GM19025 (cell line): ENCODE results near the gene DEK.
"Not testable (repeated sequence)": the region's sequence is repeated elsewhere in the genome, so short reads cannot be mapped to it uniquely, and the experiment has no call there.

Experiments used
- ATAC-seq: cut with Tn5 transposase; IDR thresholded peaks from one replicate; pipeline ENCODE4 v1.9.1; 2021; ENCODE audit warnings: mild to moderate bottlenecking, low read depth, moderate library complexity; ENCODE audit not compliant: unreplicated experiment

The DEK gene

GRCh38 chr6:18207949-18208348 lies 56.4 kb downstream of the DEK start:
- ATAC-seq: no peak

GRCh38 chr6:18207438-18207837 lies 56.9 kb downstream of the DEK start:
- ATAC-seq: no peak

GRCh38 chr6:18206591-18206990 lies 57.7 kb downstream of the DEK start:
- no peak for ATAC-seq

DNA sequence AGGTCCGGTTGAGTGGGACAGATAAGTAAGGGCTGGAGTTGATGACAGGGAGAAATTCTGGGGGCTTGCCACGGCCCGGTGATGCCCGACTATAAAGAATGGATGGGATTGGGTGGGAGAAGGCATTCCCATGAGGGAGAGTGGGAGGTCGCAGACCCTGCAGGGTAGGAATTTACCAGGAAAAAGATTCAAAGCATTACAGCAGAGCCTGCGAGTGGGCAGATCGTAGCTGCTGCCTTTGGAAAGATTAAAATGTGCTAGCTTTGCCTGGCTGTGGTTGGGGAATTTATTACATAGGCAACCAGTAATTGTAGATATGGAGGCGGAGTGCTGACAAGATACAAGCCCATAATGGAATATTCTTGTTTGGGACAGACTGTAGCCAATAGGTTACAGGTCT lies 59.6 kb downstream of the DEK start:
- no peak for ATAC-seq

DNA sequence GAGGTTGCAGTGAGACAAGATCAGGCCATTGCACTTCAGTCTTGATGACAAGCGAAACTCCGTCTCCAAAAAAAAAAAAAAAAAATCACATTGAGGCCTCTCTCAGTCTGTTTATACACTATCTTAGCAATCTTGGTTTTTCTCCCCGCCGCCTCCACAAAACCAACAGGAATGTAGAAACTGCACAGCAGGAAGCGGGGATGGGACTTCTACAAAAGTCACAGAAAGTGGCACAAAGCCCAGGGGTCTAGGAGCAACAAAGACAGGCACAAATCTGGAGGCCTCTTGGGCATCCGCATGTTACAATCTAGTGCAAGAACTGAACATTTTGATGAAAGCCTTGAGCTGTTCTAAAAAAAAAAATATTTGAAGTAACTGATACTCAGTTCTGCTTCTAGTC lies 60.5 kb downstream of the DEK start:
- ATAC-seq: no peak

DNA sequence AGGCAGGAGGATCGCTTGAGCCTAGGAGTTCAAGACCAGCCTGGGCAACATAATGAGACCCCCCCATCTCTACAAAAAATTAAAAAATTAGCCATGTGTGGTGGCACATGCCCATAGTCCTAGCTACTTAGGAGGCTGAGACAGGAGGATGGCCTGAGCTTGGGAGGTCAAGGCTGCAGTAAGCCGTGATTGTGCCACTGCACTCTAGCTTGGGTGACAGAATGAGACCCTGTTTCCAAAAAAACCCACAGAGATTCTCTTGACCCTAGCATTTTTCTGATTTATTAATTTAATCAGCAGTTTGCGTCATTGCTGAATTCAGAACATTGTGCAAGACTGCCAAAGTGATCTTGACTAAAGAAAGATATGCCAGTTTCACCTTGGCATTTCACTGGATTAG lies 72.3 kb downstream of the DEK start:
- no peak for ATAC-seq

GRCh38 chr6:18189196-18189595 lies 75.1 kb downstream of the DEK start:
- no peak for ATAC-seq

DNA sequence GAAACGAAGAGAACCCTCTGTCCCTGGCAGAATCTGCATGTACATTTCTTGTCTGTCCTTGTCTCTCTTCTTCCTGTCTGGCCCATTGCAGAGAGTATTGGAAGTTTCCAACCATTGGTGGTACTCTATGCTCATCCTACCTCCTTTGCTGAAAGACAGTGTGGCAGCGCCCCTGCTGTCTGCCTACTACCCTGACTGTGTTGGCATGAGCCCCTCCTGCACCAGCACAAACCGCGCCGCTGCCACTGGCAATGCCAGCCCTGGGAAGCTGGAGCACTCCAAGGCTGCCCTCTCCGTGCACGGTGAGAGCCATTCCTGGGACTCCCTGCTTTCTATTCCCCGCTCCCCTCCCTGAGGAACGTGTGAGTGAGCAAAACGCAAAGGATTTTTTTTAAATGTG lies 76.6 kb downstream of the DEK start:
- no peak for ATAC-seq

DNA sequence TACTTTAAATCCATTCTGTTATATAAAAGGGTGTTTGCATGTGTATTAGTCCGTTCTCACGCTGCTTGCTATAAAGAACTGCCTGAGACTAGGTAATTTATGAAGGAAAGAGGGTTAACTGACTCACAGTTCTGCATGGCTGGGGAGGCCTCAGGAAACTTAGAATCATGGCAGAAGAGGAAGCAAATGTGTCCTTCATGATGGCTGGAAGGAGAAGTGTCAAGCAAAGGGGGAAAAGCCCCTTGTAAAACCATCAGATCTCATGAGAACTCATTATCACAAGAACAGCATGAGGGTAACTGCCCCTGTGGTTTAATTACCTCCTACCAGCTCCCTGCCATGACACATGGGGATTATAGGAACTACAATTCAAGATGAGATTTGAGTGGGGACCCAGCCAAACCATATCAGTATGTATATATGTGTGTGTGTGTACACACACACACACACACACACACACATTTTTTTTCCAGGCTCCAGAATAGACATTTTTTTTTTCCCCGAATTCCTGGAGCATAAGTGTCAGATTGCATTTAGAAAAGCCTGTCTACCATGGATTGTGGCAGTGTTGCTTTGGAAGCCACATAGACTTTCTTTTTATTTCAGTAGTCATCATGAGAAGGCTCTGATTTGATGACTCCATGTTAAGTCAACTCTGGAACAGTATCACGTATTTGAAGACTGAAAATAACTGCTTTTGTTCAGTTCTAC lies 77.6 kb downstream of the DEK start:
- no peak for ATAC-seq

DNA sequence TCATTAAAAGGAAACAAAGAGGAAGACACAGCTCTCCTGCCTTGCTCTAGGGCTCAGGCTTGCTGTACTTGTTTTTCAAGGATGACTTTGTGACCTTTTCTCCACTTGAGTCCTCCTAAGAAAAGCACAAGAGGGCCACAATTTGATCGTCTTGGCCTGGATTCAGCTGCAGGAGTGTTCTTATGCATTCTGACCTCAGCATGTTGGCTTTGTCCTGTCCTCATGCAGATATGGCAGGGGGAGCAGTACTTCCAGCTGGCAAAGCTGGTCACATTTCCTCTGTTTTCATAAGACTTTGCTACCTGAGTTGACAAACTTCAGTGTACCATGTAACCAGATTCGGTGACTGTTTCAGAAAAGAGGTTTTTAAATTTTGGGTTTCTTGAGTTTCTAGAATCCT lies 78.3 kb downstream of the DEK start:
- ATAC-seq: no peak

GRCh38 chr6:18185624-18186023 lies 78.7 kb downstream of the DEK start:
- no peak for ATAC-seq

DNA sequence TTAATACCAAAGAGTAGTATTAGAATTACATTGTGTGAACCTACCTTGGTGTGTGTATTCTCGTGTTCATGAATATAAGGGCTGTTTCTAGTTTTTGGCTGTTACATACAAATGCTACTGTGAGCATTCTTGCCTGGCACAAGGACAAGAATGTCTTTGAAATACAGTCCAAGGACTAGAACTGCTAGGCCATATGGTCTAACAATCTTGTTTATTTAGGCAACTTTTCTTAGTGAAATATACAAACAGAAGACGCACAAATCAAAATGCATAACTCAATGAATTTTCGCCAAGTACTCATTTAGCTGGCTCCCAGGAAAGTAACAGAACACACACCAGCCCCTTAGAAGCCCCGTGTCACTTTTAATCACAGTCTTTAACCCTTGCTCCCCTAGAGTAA lies 80.6 kb downstream of the DEK start:
- ATAC-seq: no peak

- no peak for ATAC-seq
Observed at GRCh38 chr6:18182568-18182967, 81.8 kb downstream of the DEK start.

DNA sequence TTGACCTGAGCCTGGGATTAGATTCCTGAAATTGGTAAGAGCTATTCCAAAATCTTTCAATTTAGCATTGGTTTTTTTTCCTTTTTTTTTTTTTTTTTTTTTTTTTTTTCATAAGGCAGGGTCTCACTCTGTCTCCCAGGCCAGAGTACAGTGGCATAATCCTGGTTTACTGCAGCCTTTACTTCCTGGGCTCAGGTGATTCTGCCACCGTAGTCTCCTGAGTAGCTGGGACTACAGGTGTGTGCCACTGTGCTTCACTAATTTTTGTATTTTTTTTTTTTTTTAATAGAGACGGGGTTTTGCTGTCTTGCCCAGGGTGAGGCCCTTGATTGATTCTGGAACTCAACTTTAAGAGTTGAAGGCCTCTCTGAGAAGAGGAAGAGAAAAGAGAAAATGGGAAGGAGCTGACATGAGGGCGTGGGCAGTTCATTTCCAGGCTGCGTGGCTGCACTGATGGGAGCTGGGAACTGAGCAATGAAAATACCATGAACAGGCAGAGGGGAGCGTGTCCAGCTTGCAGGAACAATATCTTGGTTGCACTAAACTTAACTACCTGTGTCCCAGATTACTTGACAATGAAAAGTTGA lies 84.5 kb downstream of the DEK start:
- ATAC-seq: no peak

- ATAC-seq: no peak
Observed at GRCh38 chr6:18178960-18179615, 85.2 kb downstream of the DEK start.

DNA sequence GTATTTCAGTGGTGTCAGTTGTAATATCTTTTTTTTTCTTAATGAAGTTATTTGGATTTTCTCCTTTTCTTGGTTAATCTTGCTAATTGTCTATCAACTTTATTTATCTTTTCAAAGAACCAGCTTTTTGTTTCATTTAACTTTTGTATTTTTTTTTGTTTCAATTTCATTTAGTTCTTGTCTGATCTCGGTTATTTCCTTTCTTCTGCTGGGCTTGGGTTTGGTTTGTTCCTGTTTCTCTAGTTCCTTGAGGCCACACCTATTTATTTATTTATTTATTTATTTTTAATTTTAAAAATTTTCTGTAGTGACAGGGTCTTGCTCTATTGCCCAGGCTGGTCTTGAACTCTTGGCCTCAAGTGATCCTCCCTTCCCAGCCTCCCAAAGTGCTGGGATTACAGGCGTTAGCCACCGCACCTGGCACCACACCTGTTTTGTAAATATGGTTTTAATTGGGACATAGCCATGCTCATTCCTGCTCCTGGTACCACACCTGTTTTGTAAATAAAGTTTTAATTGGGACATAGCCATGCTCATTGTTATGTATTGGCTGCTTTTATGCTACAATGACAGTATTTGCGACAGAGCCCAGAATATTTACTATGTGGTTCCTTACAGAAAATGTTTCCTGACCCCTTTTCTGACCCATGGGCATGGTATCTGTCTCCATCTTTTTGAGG lies 86.9 kb downstream of the DEK start:
- no peak for ATAC-seq

DNA sequence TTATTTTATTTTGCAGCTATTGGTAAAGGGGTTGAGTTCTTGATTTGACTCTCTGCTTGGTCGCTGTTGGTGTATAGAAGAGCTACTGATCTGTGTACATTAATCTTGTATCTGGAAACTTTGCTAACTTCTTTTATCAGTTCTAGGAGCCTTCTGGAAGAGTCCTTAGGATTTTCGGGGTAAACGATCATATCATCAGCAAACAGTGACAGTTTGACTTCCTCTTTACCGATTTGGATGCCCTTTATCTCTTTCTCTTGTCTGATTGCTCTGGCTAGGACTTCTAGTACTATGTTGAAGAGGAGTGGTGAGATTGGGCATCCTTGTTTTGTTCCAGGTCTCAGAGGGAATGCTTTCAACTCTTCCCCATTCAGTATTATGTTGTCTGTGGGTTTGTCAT lies 88.1 kb downstream of the DEK start:
- not testable (repeated sequence) for ATAC-seq
